Endothelial cell of umbilical vein (primary cell): ENCODE data around the gene RIPOR1. TPM values are rescaled to one million over a fixed set of nuclear protein-coding genes. Genes with fewer than 3 reads are reported as not detected.

ENCODE experiments used
- BruUV-seq: library from RNA; stranded (reverse); fragments of 400-500 nt; replicated peaks from 2 replicates; lab custom pipeline; 2021; lab: Mats Ljungman, UMichigan
- CTCF ChIA-PET: fragments of 300-600, 350-600 bp; sonication (Branson Sonifier 250); formaldehyde crosslinking; loops from one replicate; lab custom pipeline; 2021; ENCODE audit warnings: antibody characterized with exemption, inconsistent platforms; lab: Charles Lee
- POLR2A ChIA-PET: fragments of 300-600, 350-600 bp; sonication (Branson Sonifier 250); formaldehyde crosslinking; loops from one replicate; lab custom pipeline; 2021; ENCODE audit warnings: antibody characterized with exemption, inconsistent platforms; lab: Charles Lee
- DNase-seq: peaks from one replicate; pipeline ENCODE4 v3.0.0-alpha.2; 2011; ENCODE audit warnings: low read depth, low spot score
- FAIRE-seq: peaks from 2 replicates; lab custom pipeline; 2011; peaks lifted over from hg19 to GRCh38; lab: Jason Lieb, UNC
- H2AFZ ChIP-seq: 2 replicates; pipeline ENCODE4 v1.6.0; 2012; ENCODE audit warnings: low read depth, low read length, control low read depth, inconsistent platforms
- H3K27ac ChIP-seq: 2 replicates; pipeline ENCODE4 v1.5.1; 2011; ENCODE audit warnings: low read depth, mild to moderate bottlenecking, control low read depth, low read length, moderate library complexity; ENCODE audit not compliant: insufficient read depth
- H3K27me3 ChIP-seq, 2 experiments: 2 replicates each; pipeline versions ENCODE4 v1.6.0 to v1.6.1; 2011; ENCODE audit warnings: low read length in 2 of 2, mixed read lengths in 1 of 2; ENCODE audit not compliant: control insufficient read depth in 2 of 2, insufficient read depth in 2 of 2
- H3K36me3 ChIP-seq, 2 experiments: 2 replicates in 1 of 2; 3 replicates in 1 of 2; pipeline ENCODE4 v1.5.1; 2011; ENCODE audit warnings: low read length in 2 of 2, mild to moderate bottlenecking in 1 of 2, moderate library complexity in 1 of 2; ENCODE audit not compliant: control insufficient read depth in 2 of 2, insufficient read depth in 2 of 2; ENCODE audit errors: extremely low read depth in 1 of 2
- H3K4me1 ChIP-seq: 3 replicates; pipeline ENCODE4 v1.5.1; 2011; ENCODE audit warnings: mild to moderate bottlenecking, low read length; ENCODE audit not compliant: control insufficient read depth, insufficient read depth; ENCODE audit errors: extremely low read depth
- H3K4me2 ChIP-seq: 2 replicates; pipeline ENCODE4 v1.6.1; 2011; ENCODE audit warnings: low read length, control low read depth, mixed read lengths; ENCODE audit not compliant: insufficient read depth
- H3K4me3 ChIP-seq, 3 experiments: fragments of 200-600 bp in 1 of 3; sonication (generic), shearing (Covaris generic) in 1 of 3; replicated peaks in 1 of 3; 2 replicates each; pipeline ENCODE4 v1.5.1; 2011 to 2016; ENCODE audit warnings: control low read depth in 3 of 3, low read length in 3 of 3, mild to moderate bottlenecking in 2 of 3, inconsistent platforms in 1 of 3, low read depth in 1 of 3, moderate library complexity in 1 of 3; ENCODE audit not compliant: insufficient read depth in 1 of 3
- H3K79me2 ChIP-seq: 2 replicates; pipeline ENCODE4 v1.6.0; 2012; ENCODE audit warnings: low read length, inconsistent platforms; ENCODE audit not compliant: control insufficient read depth, insufficient read depth
- H3K9ac ChIP-seq: replicated peaks from 2 replicates; pipeline ENCODE3; 2011; ENCODE audit warnings: low read length, control low read depth; ENCODE audit not compliant: insufficient read depth; ENCODE audit errors: extremely low read depth
- H3K9me1 ChIP-seq: replicated peaks from 3 replicates; pipeline ENCODE4 v1.6.0; 2011; ENCODE audit warnings: mild to moderate bottlenecking, low read length; ENCODE audit not compliant: control insufficient read depth, insufficient read depth; ENCODE audit errors: extremely low read depth
- H3K9me3 ChIP-seq: replicated peaks from 2 replicates; pipeline ENCODE4 v1.5.1; 2012; ENCODE audit warnings: low read length, inconsistent platforms; ENCODE audit not compliant: control insufficient read depth, insufficient read depth
- H4K20me1 ChIP-seq: replicated peaks from 2 replicates; pipeline ENCODE3; 2011; ENCODE audit warnings: mild to moderate bottlenecking, low read length; ENCODE audit not compliant: control insufficient read depth, insufficient read depth; ENCODE audit errors: extremely low read depth
- CTCF ChIP-seq, 2 donors: IDR thresholded peaks; 1 replicate in 1 of 2; 2 replicates in 1 of 2; pipeline ENCODE4 v1.5.1; 2011; ENCODE audit warnings: low read length in 2 of 2, mild to moderate bottlenecking in 2 of 2, moderate library complexity in 2 of 2, control low read depth in 1 of 2, inconsistent platforms in 1 of 2, low read depth in 1 of 2; ENCODE audit not compliant: insufficient read depth in 1 of 2; ENCODE audit errors: extremely low read depth in 1 of 2
- EZH2 ChIP-seq: IDR thresholded peaks from 2 replicates; pipeline ENCODE4 v1.6.1; 2012; ENCODE audit warnings: borderline replicate concordance, low read depth, mild to moderate bottlenecking, moderate library complexity, low read length, inconsistent platforms; ENCODE audit not compliant: severe bottlenecking
- FOS ChIP-seq: IDR thresholded peaks from 2 replicates; pipeline ENCODE4 v1.6.1; 2011; ENCODE audit warnings: mild to moderate bottlenecking, low read length, moderate library complexity, borderline replicate concordance; ENCODE audit not compliant: insufficient read depth
- GATA2 ChIP-seq: IDR thresholded peaks from 2 replicates; pipeline ENCODE4 v1.7.0; 2011; ENCODE audit warnings: low read depth, mild to moderate bottlenecking, moderate library complexity, mixed read lengths, low read length; ENCODE audit not compliant: insufficient read length, insufficient read depth
- JUN ChIP-seq: IDR thresholded peaks from 2 replicates; pipeline ENCODE4 v1.6.1; 2011; ENCODE audit warnings: borderline replicate concordance, low read depth; ENCODE audit not compliant: insufficient read length, insufficient read depth
- MYC ChIP-seq: IDR thresholded peaks from one replicate; pipeline ENCODE4 v1.6.1; 2011; ENCODE audit warnings: mild to moderate bottlenecking, low read depth, low read length
- POLR2A ChIP-seq: IDR thresholded peaks from 2 replicates; pipeline ENCODE4 v1.6.1; 2012; ENCODE audit warnings: low read depth, mild to moderate bottlenecking, control low read depth, low read length
- POLR2AphosphoS5 ChIP-seq: IDR thresholded peaks from 2 replicates; pipeline ENCODE4 v1.6.1; 2012; ENCODE audit warnings: low read depth, mild to moderate bottlenecking, control low read depth, low read length, moderate library complexity; ENCODE audit not compliant: insufficient read depth
- dilution Hi-C: fragments of 300-500 bp; cut with MboI; formaldehyde crosslinking; loops from one replicate; pipeline ENCODE4 v1.15.0; 2019; ENCODE audit warnings: low sequenced_read_pairs; ENCODE audit not compliant: extremely low pct_ligation_motif_present
- intact Hi-C: fragments of 100-400 bp; cut with micrococcal nuclease; formaldehyde crosslinking; loops from one replicate; pipeline ENCODE4 v1.10.0; 2022
- polyA plus RNA-seq, 4 experiments: library from polyadenylated mRNA; depleted of rRNA in 3 of 4; stranded (reverse) in 3 of 4; unstranded in 1 of 4; fragments of >200 nt; gene quantifications; 2 replicates each; pipeline versions ENCODE4 v1.2.1 to v1.2.3, GENCODE V29; 2011 to 2012; ENCODE audit warnings: missing spikeins in 1 of 4
- total RNA-seq: library from RNA; stranded (reverse); gene quantifications from 2 replicates; pipeline ENCODE4 v1.2.3, GENCODE V29; 2021
- TF ChIP-seq, protein P1 (sequence below): IDR thresholded peaks from 2 replicates; pipeline ENCODE4 v1.6.1; 2011; ENCODE audit not compliant: insufficient read depth, insufficient read length

RIPOR1 gene
- total and polyA plus RNA-seq, 2 donors (not counting 3 experiments of a cell fraction or from before 2014, with no cell fraction given): 45.3 to 144 TPM

DNA sequence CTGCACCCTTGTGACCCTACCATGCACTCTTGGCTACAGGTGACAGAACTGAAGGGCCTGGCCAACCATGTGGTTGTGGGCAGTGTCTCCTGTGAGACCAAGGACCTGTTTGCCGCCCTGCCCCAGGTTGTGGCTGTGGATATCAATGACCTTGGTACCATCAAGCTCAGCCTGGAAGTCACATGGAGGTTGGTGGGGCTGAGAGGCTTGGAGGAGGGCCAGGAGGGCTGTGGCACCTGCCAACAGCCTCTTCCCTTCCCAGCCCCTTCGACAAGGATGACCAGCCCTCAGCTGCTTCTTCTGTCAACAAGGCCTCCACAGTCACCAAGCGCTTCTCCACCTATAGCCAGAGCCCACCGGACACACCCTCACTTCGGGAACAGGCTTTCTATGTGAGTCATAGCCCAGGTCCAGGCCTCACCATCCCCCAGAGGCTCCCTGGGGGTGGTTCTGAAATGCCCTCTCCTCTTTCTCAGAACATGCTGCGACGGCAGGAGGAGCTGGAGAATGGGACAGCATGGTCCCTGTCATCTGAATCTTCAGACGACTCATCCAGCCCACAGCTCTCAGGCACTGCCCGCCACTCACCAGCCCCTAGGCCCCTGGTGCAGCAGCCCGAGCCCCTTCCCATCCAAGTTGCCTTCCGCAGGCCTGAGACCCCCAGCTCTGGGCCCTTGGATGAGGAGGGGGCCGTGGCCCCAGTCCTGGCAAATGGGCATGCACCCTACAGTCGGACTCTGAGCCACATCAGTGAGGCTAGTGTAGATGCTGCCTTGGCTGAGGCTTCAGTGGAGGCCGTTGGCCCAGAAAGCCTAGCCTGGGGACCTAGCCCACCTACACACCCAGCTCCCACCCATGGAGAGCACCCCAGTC is 13.0 kb downstream of the RIPOR1 start:
- Histone ChIP-seq H3K36me3 (peaks cover 16 to 66% of the 10 kb centered on the region in 2 experiments), H3K4me2 (no peak overlapping the region), H3K9me1 (no peaks in the 10 kb centered on the region), H3K9me3 (no peaks in the 10 kb centered on the region), H4K20me1 (peaks cover 3% of the 10 kb centered on the region), H3K79me2 (peaks cover 34% of the 10 kb centered on the region), H2AFZ (no peak overlapping the region), H3K9ac (no peak overlapping the region), H3K4me1 (peaks cover 26% of the 10 kb centered on the region), H3K4me3 (no peak overlapping the region), H3K27ac (no peak overlapping the region), H3K27me3 (no peaks in the 10 kb centered on the region)
- FAIRE-seq (peak; percentile 40), DNase-seq (no peak)
- TF ChIP-seq GATA2 (no peak), EZH2 (no peak), CTCF (IDR thresholded peaks at IDR 0.05; ENCODE audit: extremely low read depth in 1 of 2, insufficient read depth in 1 of 2, low read depth in 1 of 2, low read length in 2 of 2) (no peak), JUN (no peak), FOS (no peak), MYC (no peak), POLR2A (no peak), POLR2AphosphoS5 (no peak)
- TF ChIP-seq, protein P1, sequence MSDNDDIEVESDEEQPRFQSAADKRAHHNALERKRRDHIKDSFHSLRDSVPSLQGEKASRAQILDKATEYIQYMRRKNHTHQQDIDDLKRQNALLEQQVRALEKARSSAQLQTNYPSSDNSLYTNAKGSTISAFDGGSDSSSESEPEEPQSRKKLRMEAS: no peak
- ChIA-PET CTCF (interaction anchor here (1.1 to 14.4 kb wide), 2 partner anchors 19 to 21 kb away, joined by 4 to 246 read pairs; partner anchors contain the start of gene CTCF), POLR2A (no interaction called here)
- no TSS peak for BruUV-seq
- intact Hi-C loops: loop anchor here (1.0 kb wide), 1 partner anchor 21 kb away; the partner anchor contains the start of gene CTCF
- dilution Hi-C loops: no loop called here
